Nephron (organoid): Measurements from ENCODE around the gene GIMAP2.

ENCODE experiments used
- H3K27ac Mint-ChIP-seq, 3 experiments: 2 replicates each; pipeline ENCODE4 v1.8.0; 2020; ENCODE audit warnings: mixed read lengths in 3 of 3, mild to moderate bottlenecking in 2 of 3, moderate library complexity in 1 of 3
- H3K27me3 Mint-ChIP-seq: 2 replicates; pipeline ENCODE4 v1.8.0; 2021; ENCODE audit warnings: low read depth, mild to moderate bottlenecking, moderate library complexity, mixed read lengths
- H3K36me3 Mint-ChIP-seq: 2 replicates; pipeline ENCODE4 v1.8.0; 2020; ENCODE audit warnings: low read depth, mixed read lengths
- H3K4me1 Mint-ChIP-seq: 2 replicates; pipeline ENCODE4 v1.8.0; 2020; ENCODE audit warnings: mixed read lengths
- H3K4me3 Mint-ChIP-seq, 3 experiments: 2 replicates each; pipeline ENCODE4 v1.8.0; 2020; ENCODE audit warnings: mild to moderate bottlenecking in 3 of 3, mixed read lengths in 3 of 3, moderate library complexity in 2 of 3
- H3K9me3 Mint-ChIP-seq: 2 replicates; pipeline ENCODE4 v1.8.0; 2020; ENCODE audit warnings: mixed read lengths
- TF ChIP-seq, protein P1 (sequence below), 3 experiments: fragments of 200-600 bp; sonication (generic); IDR thresholded peaks; one replicate each; pipeline ENCODE4 v1.5.0; 2021; ENCODE audit warnings: antibody characterized with exemption in 3 of 3; ENCODE audit not compliant: unreplicated experiment in 3 of 3

Gene GIMAP2

GRCh38 chr7:150719436-150719835 lies 33.9 kb downstream of the GIMAP2 start:
- Mint-ChIP-seq H3K36me3 (no peaks in the 10 kb centered on the region), H3K9me3 (peaks cover 2% of the 10 kb centered on the region), H3K4me3 (no peak overlapping the region), H3K4me1 (peaks cover 13% of the 10 kb centered on the region), H3K27ac (no peak overlapping the region), H3K27me3 (no peaks in the 10 kb centered on the region)
- TF ChIP-seq, protein P1, sequence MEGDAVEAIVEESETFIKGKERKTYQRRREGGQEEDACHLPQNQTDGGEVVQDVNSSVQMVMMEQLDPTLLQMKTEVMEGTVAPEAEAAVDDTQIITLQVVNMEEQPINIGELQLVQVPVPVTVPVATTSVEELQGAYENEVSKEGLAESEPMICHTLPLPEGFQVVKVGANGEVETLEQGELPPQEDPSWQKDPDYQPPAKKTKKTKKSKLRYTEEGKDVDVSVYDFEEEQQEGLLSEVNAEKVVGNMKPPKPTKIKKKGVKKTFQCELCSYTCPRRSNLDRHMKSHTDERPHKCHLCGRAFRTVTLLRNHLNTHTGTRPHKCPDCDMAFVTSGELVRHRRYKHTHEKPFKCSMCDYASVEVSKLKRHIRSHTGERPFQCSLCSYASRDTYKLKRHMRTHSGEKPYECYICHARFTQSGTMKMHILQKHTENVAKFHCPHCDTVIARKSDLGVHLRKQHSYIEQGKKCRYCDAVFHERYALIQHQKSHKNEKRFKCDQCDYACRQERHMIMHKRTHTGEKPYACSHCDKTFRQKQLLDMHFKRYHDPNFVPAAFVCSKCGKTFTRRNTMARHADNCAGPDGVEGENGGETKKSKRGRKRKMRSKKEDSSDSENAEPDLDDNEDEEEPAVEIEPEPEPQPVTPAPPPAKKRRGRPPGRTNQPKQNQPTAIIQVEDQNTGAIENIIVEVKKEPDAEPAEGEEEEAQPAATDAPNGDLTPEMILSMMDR (IDR thresholded peaks at IDR 0.05; ENCODE audit: unreplicated experiment in 3 of 3), result no peak

DNA sequence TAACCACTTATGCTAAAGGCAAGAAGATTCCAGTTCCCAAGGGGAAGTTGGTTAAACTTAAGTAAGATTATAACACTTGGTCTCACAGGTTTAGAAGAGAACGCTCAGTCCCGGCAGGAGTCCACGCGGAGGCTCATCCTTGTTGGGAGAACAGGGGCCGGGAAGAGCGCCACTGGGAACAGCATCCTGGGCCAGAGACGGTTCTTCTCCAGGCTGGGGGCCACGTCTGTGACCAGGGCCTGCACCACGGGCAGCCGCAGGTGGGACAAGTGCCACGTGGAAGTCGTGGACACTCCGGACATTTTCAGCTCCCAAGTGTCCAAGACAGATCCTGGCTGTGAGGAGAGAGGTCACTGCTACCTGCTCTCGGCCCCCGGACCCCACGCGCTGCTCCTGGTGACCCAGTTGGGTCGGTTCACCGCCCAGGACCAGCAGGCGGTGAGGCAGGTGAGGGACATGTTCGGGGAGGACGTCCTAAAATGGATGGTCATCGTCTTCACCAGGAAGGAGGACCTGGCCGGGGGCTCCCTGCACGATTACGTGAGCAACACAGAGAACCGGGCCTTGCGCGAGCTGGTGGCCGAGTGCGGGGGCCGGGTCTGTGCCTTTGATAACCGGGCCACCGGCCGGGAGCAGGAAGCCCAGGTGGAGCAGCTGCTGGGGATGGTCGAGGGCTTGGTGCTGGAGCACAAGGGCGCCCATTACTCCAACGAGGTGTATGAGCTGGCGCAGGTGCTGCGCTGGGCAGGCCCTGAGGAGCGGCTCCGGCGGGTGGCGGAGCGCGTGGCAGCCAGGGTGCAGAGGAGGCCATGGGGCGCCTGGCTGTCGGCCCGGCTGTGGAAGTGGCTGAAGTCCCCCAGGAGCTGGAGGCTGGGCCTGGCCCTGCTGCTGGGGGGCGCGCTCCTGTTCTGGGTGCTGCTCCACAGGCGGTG lies 34.7 kb downstream of the GIMAP2 start:
- H3K27me3 Mint-ChIP-seq, result no peaks in the 10 kb centered on the region
- TF ChIP-seq, protein P1 (IDR thresholded peaks at IDR 0.05; ENCODE audit: unreplicated experiment in 3 of 3), result no peak
- peaks cover 13% of the 10 kb centered on the region for H3K4me1 Mint-ChIP-seq
- H3K27ac Mint-ChIP-seq, result no peak overlapping the region
- H3K36me3 Mint-ChIP-seq, result no peaks in the 10 kb centered on the region
- no peak overlapping the region for H3K4me3 Mint-ChIP-seq
- H3K9me3 Mint-ChIP-seq, result peaks cover 2% of the 10 kb centered on the region

GRCh38 chr7:150721970-150722373 lies 36.5 kb downstream of the GIMAP2 start:
- H3K27me3 Mint-ChIP-seq, result no peaks in the 10 kb centered on the region
- H3K4me1 Mint-ChIP-seq, result peaks cover 8% of the 10 kb centered on the region
- no peak overlapping the region for H3K4me3 Mint-ChIP-seq
- H3K9me3 Mint-ChIP-seq, result peaks cover 8% of the 10 kb centered on the region
- H3K36me3 Mint-ChIP-seq, result no peaks in the 10 kb centered on the region
- TF ChIP-seq, protein P1 (IDR thresholded peaks at IDR 0.05; ENCODE audit: unreplicated experiment in 3 of 3), result no peak
- no peak overlapping the region for H3K27ac Mint-ChIP-seq

DNA sequence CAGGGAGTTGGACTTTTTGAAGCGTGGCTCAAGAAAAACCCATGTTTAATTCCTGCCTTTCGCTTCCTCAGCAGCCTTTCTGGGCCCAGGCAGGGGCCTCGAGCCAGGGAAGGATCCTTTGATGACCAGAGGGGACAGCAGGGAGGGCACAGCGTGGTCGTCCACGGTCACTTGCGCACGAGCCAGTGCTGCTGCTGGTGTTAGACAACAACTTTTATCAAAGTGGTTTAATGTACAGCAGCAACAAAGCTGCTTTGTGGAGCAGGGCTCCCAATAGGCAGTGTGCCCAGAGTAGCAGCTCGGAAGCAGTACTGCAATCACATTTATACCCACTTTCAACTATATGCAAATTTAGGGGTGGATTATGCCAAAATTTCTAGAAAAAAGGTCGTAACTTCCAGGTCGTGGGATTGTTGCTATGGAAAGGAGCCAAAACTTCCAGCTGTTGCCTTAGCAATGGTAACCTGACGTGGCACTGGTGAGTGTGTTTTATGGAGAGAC lies 37.0 kb downstream of the GIMAP2 start:
- H3K36me3 Mint-ChIP-seq, result no peaks in the 10 kb centered on the region
- no peak overlapping the region for H3K4me3 Mint-ChIP-seq
- peaks cover 14% of the 10 kb centered on the region for H3K9me3 Mint-ChIP-seq
- H3K27me3 Mint-ChIP-seq, result no peaks in the 10 kb centered on the region
- TF ChIP-seq, protein P1 (IDR thresholded peaks at IDR 0.05; ENCODE audit: unreplicated experiment in 3 of 3), result no peak
- no peak overlapping the region for H3K27ac Mint-ChIP-seq
- peaks cover 4% of the 10 kb centered on the region for H3K4me1 Mint-ChIP-seq

DNA sequence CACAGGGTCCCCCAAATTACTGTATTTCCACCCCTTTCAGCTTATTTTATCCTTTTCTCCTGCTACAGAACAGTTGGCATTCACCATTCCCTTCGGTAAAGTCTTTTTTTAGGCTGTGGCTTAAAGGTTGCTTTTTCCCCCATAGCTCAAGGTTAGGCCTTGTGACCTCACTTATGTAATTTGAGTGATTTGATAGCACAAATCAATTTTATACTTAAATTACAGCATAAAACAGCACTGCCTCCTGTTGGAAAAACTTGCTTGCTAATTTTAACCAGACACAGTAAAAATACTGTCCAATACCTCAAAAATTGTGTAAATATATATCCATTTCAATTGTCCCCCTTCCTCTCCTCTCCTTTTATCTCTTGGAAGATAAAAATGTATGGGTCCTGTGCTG lies 38.0 kb downstream of the GIMAP2 start:
- Mint-ChIP-seq H3K27me3 (no peaks in the 10 kb centered on the region), H3K27ac (no peak overlapping the region), H3K36me3 (no peaks in the 10 kb centered on the region), H3K9me3 (peaks cover 22% of the 10 kb centered on the region), H3K4me1 (peaks cover 4% of the 10 kb centered on the region), H3K4me3 (no peak overlapping the region)
- TF ChIP-seq, protein P1 (IDR thresholded peaks at IDR 0.05; ENCODE audit: unreplicated experiment in 3 of 3), result no peak
